ENCODE results near the gene ABHD3. TPM values are rescaled to one million over a fixed set of nuclear protein-coding genes. Genes with fewer than 3 reads are reported as not detected.
A peak's percentile ranks its signal among the peaks of the same experiment; 100 is the strongest.
"Not testable (repeated sequence)": the region's sequence is repeated elsewhere in the genome, so short reads cannot be mapped to it uniquely, and the experiment has no call there.

The ABHD3 gene
- total and polyA plus RNA-seq, 8 donors, result 8.9 to 33.4 (median 18.9) TPM

DNA sequence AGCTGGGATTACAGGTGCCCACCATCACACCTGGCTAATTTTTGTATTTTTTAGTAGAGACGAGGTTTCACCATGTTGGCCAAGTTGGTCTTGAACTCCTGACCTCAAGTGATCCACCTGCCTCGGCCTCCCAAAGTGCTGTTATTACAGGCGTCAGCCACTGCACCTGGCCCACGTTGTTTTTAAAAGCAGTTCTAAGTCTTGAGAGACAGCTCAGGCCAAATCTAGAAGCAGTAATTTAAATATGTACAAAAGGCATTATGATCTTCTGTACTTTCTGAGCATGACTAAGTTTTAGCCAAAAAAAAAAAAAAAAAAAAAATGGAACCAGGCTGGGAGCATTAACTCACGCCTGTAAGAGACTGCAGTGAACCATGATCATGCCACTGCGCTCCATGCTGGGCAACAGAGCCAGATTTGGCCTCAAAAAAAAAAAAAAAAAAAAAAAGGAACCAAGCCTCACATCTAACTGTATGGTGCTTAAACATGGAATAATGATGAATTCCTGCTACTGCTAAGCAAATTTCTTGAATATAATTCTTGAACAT lies 4.0 kb downstream of the ABHD3 start:
- no peak for DNase-seq

DNA sequence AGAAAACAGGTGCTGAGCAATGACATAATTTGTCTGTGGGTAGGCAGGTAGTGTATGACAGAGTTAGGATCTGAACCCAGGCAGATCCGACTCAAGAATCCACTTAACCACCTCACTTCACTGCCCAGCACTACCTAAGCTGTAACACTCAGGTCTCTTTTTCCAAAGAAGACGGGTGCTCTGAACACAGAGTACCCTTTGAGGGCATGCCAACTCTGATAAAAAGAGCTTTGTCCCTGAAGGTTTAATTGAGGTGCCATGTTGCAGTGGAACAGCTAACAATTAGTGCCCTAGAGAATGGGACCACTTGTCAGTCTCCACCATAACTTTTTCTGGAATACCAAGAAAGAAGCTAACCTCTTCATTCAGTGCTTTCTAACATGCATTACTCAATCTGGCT lies 11.3 kb downstream of the ABHD3 start:
- intact Hi-C loops (cut with DNase I; ENCODE audit: low total_unique reads), result no loop called here
- peaks cover 6 to 63% (median 44%) of the 10 kb centered on the region in 4 donors for H3K36me3 ChIP-seq
- H3K27me3 ChIP-seq, result no peaks in the 10 kb centered on the region
- H3K4me1 ChIP-seq, result peaks cover 0 to 9% (median 0%) of the 10 kb centered on the region in 4 donors
- no peak overlapping the region for H3K4me3 ChIP-seq
- no peak for DNase-seq
- TF ChIP-seq, protein P1, sequence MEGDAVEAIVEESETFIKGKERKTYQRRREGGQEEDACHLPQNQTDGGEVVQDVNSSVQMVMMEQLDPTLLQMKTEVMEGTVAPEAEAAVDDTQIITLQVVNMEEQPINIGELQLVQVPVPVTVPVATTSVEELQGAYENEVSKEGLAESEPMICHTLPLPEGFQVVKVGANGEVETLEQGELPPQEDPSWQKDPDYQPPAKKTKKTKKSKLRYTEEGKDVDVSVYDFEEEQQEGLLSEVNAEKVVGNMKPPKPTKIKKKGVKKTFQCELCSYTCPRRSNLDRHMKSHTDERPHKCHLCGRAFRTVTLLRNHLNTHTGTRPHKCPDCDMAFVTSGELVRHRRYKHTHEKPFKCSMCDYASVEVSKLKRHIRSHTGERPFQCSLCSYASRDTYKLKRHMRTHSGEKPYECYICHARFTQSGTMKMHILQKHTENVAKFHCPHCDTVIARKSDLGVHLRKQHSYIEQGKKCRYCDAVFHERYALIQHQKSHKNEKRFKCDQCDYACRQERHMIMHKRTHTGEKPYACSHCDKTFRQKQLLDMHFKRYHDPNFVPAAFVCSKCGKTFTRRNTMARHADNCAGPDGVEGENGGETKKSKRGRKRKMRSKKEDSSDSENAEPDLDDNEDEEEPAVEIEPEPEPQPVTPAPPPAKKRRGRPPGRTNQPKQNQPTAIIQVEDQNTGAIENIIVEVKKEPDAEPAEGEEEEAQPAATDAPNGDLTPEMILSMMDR (IDR thresholded peaks at IDR 0.05), result no peak
- TF ChIP-seq POLR2AphosphoS5 (IDR thresholded peaks at IDR 0.05), result no peak
- TF ChIP-seq POLR2A (IDR thresholded peaks at IDR 0.05), result no peak
- TF ChIP-seq EP300 (IDR thresholded peaks at IDR 0.05), result no peak
- H3K27ac ChIP-seq, result no peak overlapping the region
- 65 to 85% (median 73%) methylated on average over 2 of the region's 2 CpGs for WGBS, 5 donors
- H3K9me3 ChIP-seq, result peaks cover 0 to 15% (median 9%) of the 10 kb centered on the region in 4 donors

More for the DNA sequence above, 4.0 kb downstream of the ABHD3 start:
- WGBS, 5 donors, result 80 to 93% (median 83%) methylated on average over 6 of the region's 6 CpGs
- H3K27ac ChIP-seq, result no peak overlapping the region
- H3K4me3 ChIP-seq, result no peak overlapping the region
- intact Hi-C loops (cut with DNase I; ENCODE audit: low total_unique reads), result no loop called here
- TF ChIP-seq POLR2A (IDR thresholded peaks at IDR 0.05), result no peak
- H3K36me3 ChIP-seq, result peaks cover 4 to 44% (median 34%) of the 10 kb centered on the region in 4 donors
- H3K4me1 ChIP-seq, result peaks cover 5 to 21% (median 13%) of the 10 kb centered on the region in 4 donors
- no peaks in the 10 kb centered on the region for H3K9me3 ChIP-seq
- H3K27me3 ChIP-seq, result no peaks in the 10 kb centered on the region

DNA sequence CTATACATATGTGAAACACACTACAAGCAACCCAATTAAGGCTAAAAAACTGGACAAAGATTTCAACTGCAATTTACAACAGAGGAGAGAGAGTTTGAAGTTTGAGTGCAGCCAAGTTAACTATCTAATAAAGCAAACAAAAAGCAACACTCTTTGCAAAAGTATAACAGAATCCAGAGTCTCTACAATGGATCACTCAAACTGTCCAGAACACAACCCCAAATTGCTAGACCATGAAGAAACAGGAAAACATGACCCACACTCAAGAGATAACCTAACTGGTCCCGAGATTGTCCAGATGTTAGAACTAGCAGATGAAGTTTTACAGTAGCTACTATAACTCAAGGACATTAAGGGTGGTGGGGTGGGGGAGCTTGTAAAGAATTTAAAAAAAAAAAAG lies 14.8 kb downstream of the ABHD3 start:
- peaks cover 0 to 15% (median 9%) of the 10 kb centered on the region in 4 donors for H3K9me3 ChIP-seq
- peaks cover 6 to 47% (median 37%) of the 10 kb centered on the region in 4 donors for H3K36me3 ChIP-seq
- H3K4me1 ChIP-seq, result peaks cover 0 to 32% (median 13%) of the 10 kb centered on the region in 4 donors
- H3K27ac ChIP-seq, result no peak overlapping the region
- intact Hi-C loops (cut with DNase I; ENCODE audit: low total_unique reads), result no loop called here
- WGBS, 5 donors, result 97 to 100% (median 100%) methylated on average over 1 of the region's 1 CpG
- H3K27me3 ChIP-seq, result no peaks in the 10 kb centered on the region
- DNase-seq, result no peak
- H3K4me3 ChIP-seq, result no peak overlapping the region
- TF ChIP-seq EP300 (IDR thresholded peaks at IDR 0.05) (no peak), POLR2AphosphoS5 (IDR thresholded peaks at IDR 0.05) (no peak), POLR2A (IDR thresholded peaks at IDR 0.05) (no peak)
- TF ChIP-seq, protein P1 (IDR thresholded peaks at IDR 0.05), result no peak

DNA sequence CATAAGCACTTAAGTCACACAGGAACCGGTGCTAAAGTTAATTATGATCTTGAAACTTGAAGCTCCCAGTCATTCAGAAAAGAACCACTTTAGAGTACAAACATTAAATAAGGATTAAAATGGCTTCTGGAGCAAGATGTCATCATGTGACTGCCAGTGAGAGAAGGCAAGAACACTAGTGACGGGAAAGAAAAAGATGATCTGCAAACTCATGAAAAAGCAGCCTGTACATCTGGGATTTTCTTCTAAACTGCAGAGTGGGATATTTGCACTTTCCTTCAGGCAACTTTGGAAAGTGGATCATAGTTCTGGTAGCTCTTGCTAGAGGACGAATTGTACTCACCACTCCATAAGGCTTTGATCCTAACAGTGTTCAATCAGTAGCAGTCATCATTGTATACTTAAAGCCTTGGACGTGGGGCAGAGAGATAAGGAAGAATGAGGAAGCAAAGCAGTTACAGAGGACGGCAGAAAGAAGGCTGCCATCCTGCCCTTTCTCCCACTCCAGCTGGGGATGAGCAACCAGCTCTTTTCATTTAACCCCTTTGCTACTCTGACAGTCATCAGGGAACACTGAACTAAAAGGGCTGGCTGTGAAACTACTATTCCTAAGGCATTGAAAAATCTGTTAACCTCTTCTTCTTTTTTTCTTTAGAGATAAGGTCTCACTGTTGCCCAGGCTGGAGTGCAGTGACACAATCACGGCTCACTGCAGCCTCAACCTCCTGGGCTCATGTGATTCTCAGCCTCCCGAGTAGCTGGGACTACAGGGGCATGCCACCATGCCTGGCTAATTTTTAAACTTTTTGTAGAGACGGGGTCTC lies 18.1 kb downstream of the ABHD3 start:
- Histone ChIP-seq H3K4me1 (peaks cover 0 to 32% (median 13%) of the 10 kb centered on the region in 4 donors), H3K4me3 (peak overlapping the region in 1 of 4 donors; percentile 4), H3K36me3 (peaks cover 6 to 31% (median 16%) of the 10 kb centered on the region in 4 donors), H3K27ac (peak overlapping the region; percentile 62 to 81 (median 72)), H3K9me3 (peaks cover 0 to 15% (median 9%) of the 10 kb centered on the region in 4 donors), H3K27me3 (no peaks in the 10 kb centered on the region)
- 33 to 43% (median 35%) methylated on average over 8 of the region's 8 CpGs for WGBS, 5 donors
- peak; percentile 41 to 50 for DNase-seq
- TF ChIP-seq POLR2AphosphoS5 (IDR thresholded peaks at IDR 0.05), result peak in 2 of 3 donors; percentile 72 to 83
- TF ChIP-seq, protein P1 (IDR thresholded peaks at IDR 0.05), result peak in 1 of 7 experiments; percentile 8
- no peak for TF ChIP-seq POLR2A (IDR thresholded peaks at IDR 0.05)
- no peak for TF ChIP-seq EP300 (IDR thresholded peaks at IDR 0.05)
- intact Hi-C loops (cut with DNase I; ENCODE audit: low total_unique reads), result no loop called here

DNA sequence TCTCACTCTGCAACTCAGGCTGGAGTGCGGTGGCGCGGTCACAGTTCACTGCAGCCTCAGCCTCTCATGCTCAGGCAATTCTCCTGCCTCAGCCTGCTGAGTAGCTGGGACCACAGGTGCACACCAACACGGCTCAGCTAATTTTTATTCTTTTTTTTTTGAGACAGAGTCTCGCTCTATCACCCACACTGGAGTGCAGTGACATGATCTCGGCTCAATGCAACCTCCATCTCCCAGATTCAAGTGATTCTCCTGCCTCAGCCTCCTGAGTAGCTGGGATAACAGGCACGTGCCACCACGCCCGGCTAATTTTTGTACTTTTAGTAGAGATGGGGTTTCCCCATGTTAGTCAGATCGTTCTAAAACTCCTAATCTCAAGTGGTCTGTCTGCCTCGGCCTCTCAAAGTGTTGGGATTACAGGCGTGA lies 19.0 kb downstream of the ABHD3 start:
- intact Hi-C loops (cut with DNase I; ENCODE audit: low total_unique reads); H3K27me3 ChIP-seq; DNase-seq; H3K4me3 ChIP-seq: not testable (repeated sequence)
- Histone ChIP-seq H3K4me1 (peaks cover 0 to 32% (median 13%) of the 10 kb centered on the region in 4 donors), H3K36me3 (peaks cover 5 to 28% (median 8%) of the 10 kb centered on the region in 4 donors), H3K27ac (peak overlapping the region; percentile 56 to 79 (median 64)), H3K9me3 (peaks cover 0 to 11% (median 7%) of the 10 kb centered on the region in 4 donors)
- 89 to 91% (median 90%) methylated on average over 12 of the region's 12 CpGs for WGBS, 5 donors
